NT2/D1 (cell line): ENCODE results near the gene BHLHE23.

Source experiments
- SUZ12 ChIP-seq: IDR thresholded peaks from 2 replicates; pipeline ENCODE4 v1.6.1; 2011; ENCODE audit not compliant: insufficient read length, insufficient read depth; ENCODE audit errors: extremely low read depth
- YY1 ChIP-seq: IDR thresholded peaks from 2 replicates; pipeline ENCODE4 v1.6.1; 2011; ENCODE audit not compliant: insufficient read length, insufficient read depth

- TF ChIP-seq YY1 (no peak), SUZ12 (no peak)
These were observed 7.2 kb downstream of the BHLHE23 start for GRCh38 chr20:62999580-62999979.
